ENCODE results near the gene FECH.

The FECH gene

DNA sequence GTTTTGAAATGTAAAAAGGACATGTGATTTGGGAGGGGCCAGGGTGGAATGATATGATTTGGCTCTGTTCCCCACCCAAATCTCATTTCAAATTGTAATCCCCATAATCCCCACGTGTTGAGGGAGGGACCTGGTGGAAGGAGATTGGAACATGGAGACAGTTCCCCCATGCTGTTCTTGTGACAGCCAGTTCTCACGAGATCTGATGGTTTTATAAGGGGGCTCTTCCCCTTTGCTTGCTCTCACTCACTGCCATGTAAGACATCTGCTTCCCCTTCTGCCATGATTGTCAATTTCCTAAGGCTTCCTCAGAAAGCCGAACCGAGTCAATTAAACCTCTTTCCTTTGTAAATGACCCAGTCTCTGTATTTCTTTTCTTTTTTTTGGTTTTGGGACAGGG is 39.2 kb downstream of the FECH start:
- H3K4me2 ChIP-seq (ENCODE audit: low read depth, low read length, poor library complexity, severe bottlenecking), result no peak overlapping the region
- no peaks in the 10 kb centered on the region for H3K9me2 ChIP-seq (replicated peaks; ENCODE audit: insufficient read depth, low read length)
- H3K4me3 ChIP-seq (ENCODE audit: insufficient read depth, low read length, poor library complexity, severe bottlenecking), result no peak overlapping the region
- H3K27ac ChIP-seq (ENCODE audit: low read depth, low read length), result no peak overlapping the region
- no peaks in the 10 kb centered on the region for H3K27me3 ChIP-seq (ENCODE audit: low read length)
- no peaks in the 10 kb centered on the region for H3K79me2 ChIP-seq (ENCODE audit: insufficient read depth, low read length)
- H3F3A ChIP-seq (ENCODE audit: insufficient read depth), result no peaks in the 10 kb centered on the region
- TF ChIP-seq, protein P1, sequence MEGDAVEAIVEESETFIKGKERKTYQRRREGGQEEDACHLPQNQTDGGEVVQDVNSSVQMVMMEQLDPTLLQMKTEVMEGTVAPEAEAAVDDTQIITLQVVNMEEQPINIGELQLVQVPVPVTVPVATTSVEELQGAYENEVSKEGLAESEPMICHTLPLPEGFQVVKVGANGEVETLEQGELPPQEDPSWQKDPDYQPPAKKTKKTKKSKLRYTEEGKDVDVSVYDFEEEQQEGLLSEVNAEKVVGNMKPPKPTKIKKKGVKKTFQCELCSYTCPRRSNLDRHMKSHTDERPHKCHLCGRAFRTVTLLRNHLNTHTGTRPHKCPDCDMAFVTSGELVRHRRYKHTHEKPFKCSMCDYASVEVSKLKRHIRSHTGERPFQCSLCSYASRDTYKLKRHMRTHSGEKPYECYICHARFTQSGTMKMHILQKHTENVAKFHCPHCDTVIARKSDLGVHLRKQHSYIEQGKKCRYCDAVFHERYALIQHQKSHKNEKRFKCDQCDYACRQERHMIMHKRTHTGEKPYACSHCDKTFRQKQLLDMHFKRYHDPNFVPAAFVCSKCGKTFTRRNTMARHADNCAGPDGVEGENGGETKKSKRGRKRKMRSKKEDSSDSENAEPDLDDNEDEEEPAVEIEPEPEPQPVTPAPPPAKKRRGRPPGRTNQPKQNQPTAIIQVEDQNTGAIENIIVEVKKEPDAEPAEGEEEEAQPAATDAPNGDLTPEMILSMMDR (IDR thresholded peaks at IDR 0.05; ENCODE audit: insufficient read depth, low read length, poor library complexity, severe bottlenecking), result no peak
- TF ChIP-seq EZH2phosphoT487 (conservative IDR thresholded peaks at IDR 0.05; ENCODE audit: low read length), result no peak
- no peaks in the 10 kb centered on the region for H3K9me3 ChIP-seq (ENCODE audit: insufficient read depth, low read length)
- H3K36me3 ChIP-seq (ENCODE audit: low read length), result no peaks in the 10 kb centered on the region
- H4K20me1 ChIP-seq (ENCODE audit: low read depth, low read length), result no peaks in the 10 kb centered on the region
- no peak overlapping the region for H3K9ac ChIP-seq (ENCODE audit: low read length)
- no peak overlapping the region for H2AFZ ChIP-seq (ENCODE audit: low read depth, low read length, severe bottlenecking)

DNA sequence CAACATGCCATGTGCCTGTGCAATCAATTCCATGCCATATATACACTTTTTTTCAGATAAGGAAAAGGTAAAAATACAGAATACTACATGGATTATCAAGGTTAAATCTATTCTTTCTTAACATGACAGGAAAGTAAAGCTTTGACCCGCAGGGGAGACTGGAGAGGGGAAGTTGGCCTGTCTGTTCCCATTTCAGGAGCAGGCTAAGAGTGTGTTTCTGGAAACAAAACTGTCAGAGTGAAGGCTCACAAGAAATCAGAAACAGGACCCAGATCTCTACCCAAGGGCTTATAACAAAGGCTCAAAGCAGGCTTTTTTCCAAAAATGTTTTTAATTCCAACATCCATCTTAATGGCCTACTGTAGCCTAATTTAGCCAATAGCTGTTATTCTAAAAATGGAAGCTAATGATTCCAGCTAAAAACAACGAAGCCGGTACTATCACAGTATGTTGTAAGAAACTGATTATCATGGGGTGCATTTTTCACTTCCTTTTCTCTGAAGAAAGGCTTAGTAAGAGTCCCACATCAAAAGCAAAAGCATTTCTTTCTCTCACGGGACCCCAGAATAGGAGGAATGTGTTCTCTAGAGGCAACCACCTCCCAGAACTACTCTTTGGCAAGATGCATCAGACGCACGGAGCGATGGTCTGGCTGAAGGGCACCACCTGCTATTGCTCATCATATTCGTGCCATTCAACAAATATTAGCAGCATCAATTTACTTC is 41.4 kb downstream of the FECH start:
- no peaks in the 10 kb centered on the region for H3K79me2 ChIP-seq (ENCODE audit: insufficient read depth, low read length)
- H2AFZ ChIP-seq (ENCODE audit: low read depth, low read length, severe bottlenecking), result no peak overlapping the region
- H3F3A ChIP-seq (ENCODE audit: insufficient read depth), result no peaks in the 10 kb centered on the region
- TF ChIP-seq, protein P1 (IDR thresholded peaks at IDR 0.05; ENCODE audit: insufficient read depth, low read length, poor library complexity, severe bottlenecking), result no peak
- TF ChIP-seq EZH2phosphoT487 (conservative IDR thresholded peaks at IDR 0.05; ENCODE audit: low read length), result no peak
- no peak overlapping the region for H3K27ac ChIP-seq (ENCODE audit: low read depth, low read length)
- H3K4me2 ChIP-seq (ENCODE audit: low read depth, low read length, poor library complexity, severe bottlenecking), result no peak overlapping the region
- H3K9ac ChIP-seq (ENCODE audit: low read length), result no peak overlapping the region
- no peak overlapping the region for H3K4me3 ChIP-seq (ENCODE audit: insufficient read depth, low read length, poor library complexity, severe bottlenecking)
- no peaks in the 10 kb centered on the region for H3K27me3 ChIP-seq (ENCODE audit: low read length)
- H4K20me1 ChIP-seq (ENCODE audit: low read depth, low read length), result no peaks in the 10 kb centered on the region
- no peaks in the 10 kb centered on the region for H3K36me3 ChIP-seq (ENCODE audit: low read length)
- H3K9me2 ChIP-seq (replicated peaks; ENCODE audit: insufficient read depth, low read length), result no peaks in the 10 kb centered on the region
- no peaks in the 10 kb centered on the region for H3K9me3 ChIP-seq (ENCODE audit: insufficient read depth, low read length)

DNA sequence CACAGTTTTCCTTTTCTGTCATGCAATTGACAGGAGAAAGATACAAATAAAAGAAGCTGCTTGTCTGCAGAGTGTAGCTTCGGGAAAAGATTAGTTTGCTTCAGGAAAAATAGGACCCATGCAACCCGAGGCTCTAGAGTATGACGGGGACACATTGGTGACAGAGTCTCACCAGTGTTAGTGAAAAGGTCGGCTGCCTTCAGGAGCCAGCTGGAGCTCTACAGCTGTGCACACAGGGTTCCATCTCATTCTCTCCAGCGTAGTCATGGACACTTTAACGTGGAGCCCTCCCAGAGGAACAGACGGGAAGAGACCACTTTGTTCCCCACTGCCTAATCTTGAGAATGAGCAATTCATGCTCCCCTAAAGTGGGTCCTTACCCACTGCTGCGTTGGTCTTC is 42.9 kb downstream of the FECH start:
- Histone ChIP-seq H4K20me1 (ENCODE audit: low read depth, low read length) (no peaks in the 10 kb centered on the region), H3K9ac (ENCODE audit: low read length) (no peak overlapping the region), H3K4me2 (ENCODE audit: low read depth, low read length, poor library complexity, severe bottlenecking) (no peak overlapping the region), H3K4me3 (ENCODE audit: insufficient read depth, low read length, poor library complexity, severe bottlenecking) (no peak overlapping the region), H3K9me3 (ENCODE audit: insufficient read depth, low read length) (no peaks in the 10 kb centered on the region), H3K36me3 (ENCODE audit: low read length) (no peaks in the 10 kb centered on the region), H3F3A (ENCODE audit: insufficient read depth) (no peaks in the 10 kb centered on the region), H3K9me2 (replicated peaks; ENCODE audit: insufficient read depth, low read length) (no peaks in the 10 kb centered on the region), H2AFZ (ENCODE audit: low read depth, low read length, severe bottlenecking) (no peak overlapping the region), H3K79me2 (ENCODE audit: insufficient read depth, low read length) (no peaks in the 10 kb centered on the region), H3K27ac (ENCODE audit: low read depth, low read length) (no peak overlapping the region), H3K27me3 (ENCODE audit: low read length) (no peaks in the 10 kb centered on the region)
- TF ChIP-seq, protein P1 (IDR thresholded peaks at IDR 0.05; ENCODE audit: insufficient read depth, low read length, poor library complexity, severe bottlenecking), result no peak
- TF ChIP-seq EZH2phosphoT487 (conservative IDR thresholded peaks at IDR 0.05; ENCODE audit: low read length), result no peak
